SK-N-SH (cell line): Measurements from ENCODE around the gene CNPY2. TPM values are rescaled to one million over a fixed set of nuclear protein-coding genes. Genes with fewer than 3 reads are reported as not detected.
"Not testable (repeated sequence)": the region's sequence is repeated elsewhere in the genome, so short reads cannot be mapped to it uniquely, and the experiment has no call there.

Source experiments
- CTCF ChIA-PET: fragments of 300-600, 350-600 bp; formaldehyde crosslinking; extraction: SDS; loops from one replicate; lab custom pipeline; 2021; lab: Yijun Ruan, JAX
- POLR2A ChIA-PET: fragments of 350-600 bp; sonication (Branson Sonifier 250); formaldehyde crosslinking; extraction: SDS; loops from one replicate; lab custom pipeline; 2020; ENCODE audit warnings: antibody characterized with exemption, inconsistent platforms; lab: Yijun Ruan, JAX
- DNase-seq: peaks from one replicate; pipeline ENCODE4 v3.0.0; 2012
- H2AFZ ChIP-seq: fragments of 200-600 bp; sonication (generic); 2 replicates; pipeline ENCODE4 v1.8.1; 2016; ENCODE audit warnings: antibody characterized with exemption, mild to moderate bottlenecking, low read depth
- H3F3A ChIP-seq: fragments of 200-600 bp; sonication (generic); replicated peaks from 2 replicates; pipeline ENCODE3; 2016; ENCODE audit warnings: antibody characterized with exemption, mild to moderate bottlenecking; ENCODE audit not compliant: insufficient read depth
- H3K27ac ChIP-seq, 2 experiments: fragments of 200-500 bp in 1 of 2; fragments of 200-600 bp in 1 of 2; sonication (Bioruptor generic) in 1 of 2; sonication (generic), shearing (Covaris generic) in 1 of 2; 2 replicates each; pipeline versions ENCODE4 v1.5.1 to v1.6.1; 2014 to 2016; ENCODE audit warnings: low read depth in 2 of 2, inconsistent platforms in 1 of 2, low read length in 1 of 2, mild to moderate bottlenecking in 1 of 2, mixed read lengths in 1 of 2
- H3K27me3 ChIP-seq: fragments of 200-600 bp; sonication (generic), shearing (Covaris generic); 2 replicates; pipeline ENCODE4 v1.6.1; 2016; ENCODE audit warnings: mixed run types; ENCODE audit not compliant: insufficient read depth
- H3K36me3 ChIP-seq, 2 experiments: fragments of 200-500 bp in 1 of 2; fragments of 200-600 bp in 1 of 2; sonication (Bioruptor generic) in 1 of 2; sonication (generic) in 1 of 2; replicated peaks in 1 of 2; 2 replicates each; pipeline versions ENCODE3 to v1.5.1; 2014 to 2016; ENCODE audit warnings: low read length in 1 of 2, mild to moderate bottlenecking in 1 of 2; ENCODE audit not compliant: insufficient read depth in 2 of 2, control insufficient read depth in 1 of 2
- H3K4me1 ChIP-seq, 2 experiments: fragments of 200-500 bp in 1 of 2; fragments of 200-600 bp in 1 of 2; sonication (Bioruptor generic) in 1 of 2; sonication (generic), shearing (Covaris generic) in 1 of 2; 2 replicates each; pipeline versions ENCODE4 v1.5.1 to v1.6.1; 2014 to 2016; ENCODE audit warnings: low read depth in 1 of 2, low read length in 1 of 2, mixed run types in 1 of 2; ENCODE audit not compliant: insufficient read depth in 2 of 2, control insufficient read depth in 1 of 2
- H3K4me2 ChIP-seq: fragments of 200-600 bp; sonication (generic), shearing (Covaris generic); 2 replicates; pipeline ENCODE4 v1.6.1; 2017; ENCODE audit warnings: mixed run types
- H3K4me3 ChIP-seq, 2 experiments: fragments of 200-500 bp in 1 of 2; fragments of 200-600 bp in 1 of 2; sonication (Bioruptor generic) in 1 of 2; sonication (generic), shearing (Covaris generic) in 1 of 2; 2 replicates each; pipeline versions ENCODE4 v1.5.1 to v1.8.1; 2014 to 2016; ENCODE audit warnings: low read depth in 2 of 2, inconsistent platforms in 1 of 2, low read length in 1 of 2, mild to moderate bottlenecking in 1 of 2, mixed read lengths in 1 of 2, moderate library complexity in 1 of 2
- H3K79me2 ChIP-seq: fragments of 200-600 bp; sonication (generic); 2 replicates; pipeline ENCODE4 v1.8.1; 2017; ENCODE audit warnings: mild to moderate bottlenecking; ENCODE audit not compliant: insufficient read depth
- H3K9ac ChIP-seq: fragments of 200-600 bp; sonication (generic); 2 replicates; pipeline ENCODE4 v1.6.1; 2017; ENCODE audit warnings: mixed run types
- H3K9me2 ChIP-seq: fragments of 200-600 bp; sonication (generic); 2 replicates; pipeline ENCODE4 v1.6.1; 2017; ENCODE audit warnings: mixed run types
- H3K9me3 ChIP-seq: fragments of 200-600 bp; sonication (generic); 2 replicates; pipeline ENCODE4 v1.6.1; 2017; ENCODE audit warnings: mixed run types, mild to moderate bottlenecking, moderate library complexity
- H4K20me1 ChIP-seq: fragments of 200-600 bp; sonication (generic); 2 replicates; pipeline ENCODE4 v1.6.1; 2017; ENCODE audit warnings: mild to moderate bottlenecking, mixed run types; ENCODE audit not compliant: insufficient read depth
- CHD2 ChIP-seq: fragments of 150-350 bp; IDR thresholded peaks from 2 replicates; pipeline ENCODE4 v1.6.1; 2018; ENCODE audit warnings: low read length; ENCODE audit not compliant: partially characterized antibody
- JUND ChIP-seq: IDR thresholded peaks from 2 replicates; pipeline ENCODE4 v1.4.0; 2012
- MEF2A ChIP-seq: IDR thresholded peaks from 2 replicates; pipeline ENCODE4 v1.4.0; 2012; ENCODE audit warnings: low read depth, borderline replicate concordance
- NRF1 ChIP-seq: IDR thresholded peaks from 2 replicates; pipeline ENCODE4 v1.6.1; 2012; ENCODE audit warnings: low read depth, mild to moderate bottlenecking, low read length
- PBX3 ChIP-seq: IDR thresholded peaks from 2 replicates; pipeline ENCODE4; 2012
- RAD21 ChIP-seq: IDR thresholded peaks from 2 replicates; pipeline ENCODE4 v1.6.1; 2012; ENCODE audit warnings: mild to moderate bottlenecking, low read length
- RCOR1 ChIP-seq: fragments of 150-350 bp; IDR thresholded peaks from 2 replicates; pipeline ENCODE4 v1.6.1; 2017; ENCODE audit warnings: antibody characterized with exemption, low read length
- RFX5 ChIP-seq: IDR thresholded peaks from 2 replicates; pipeline ENCODE4 v1.6.1; 2012; ENCODE audit warnings: mild to moderate bottlenecking, improper control_type of control experiment, low read length
- RXRA ChIP-seq: IDR thresholded peaks from 2 replicates; pipeline ENCODE4 v1.4.0; 2012; ENCODE audit warnings: low read depth, mild to moderate bottlenecking, borderline replicate concordance
- whole genome bisulfite sequencing: methylation state at CpG from one replicate; pipeline ENCODE4 v1.1.6; 2017; ENCODE audit warnings: low lambda C conversion rate; 5-methylcytosine and 5-hydroxymethylcytosine counted together
- polyA plus RNA-seq, 3 experiments: library from polyadenylated mRNA; depleted of rRNA; stranded (reverse); fragments of >200 nt; gene quantifications; 2 replicates each; pipeline ENCODE4 v1.2.3, GENCODE V29; 2012
- TF ChIP-seq, protein P1 (sequence below): fragments of 200-600 bp; sonication (generic); IDR thresholded peaks from 2 replicates; pipeline ENCODE4 v1.6.1; 2017; ENCODE audit warnings: antibody characterized with exemption, mild to moderate bottlenecking, moderate library complexity
- TF ChIP-seq, protein P2 (sequence below): IDR thresholded peaks from 2 replicates; pipeline ENCODE4 v1.4.0; 2012; ENCODE audit warnings: low read depth, borderline replicate concordance
- TF ChIP-seq, protein P3 (sequence below): fragments of 150-350 bp; IDR thresholded peaks from 2 replicates; pipeline ENCODE4 v1.6.1; 2016; ENCODE audit warnings: mild to moderate bottlenecking, low read depth, low read length
- TF ChIP-seq, protein P4 (sequence below): IDR thresholded peaks from 2 replicates; pipeline ENCODE4 v1.4.0; 2012; ENCODE audit warnings: low read depth, borderline replicate concordance

Gene CNPY2
- polyA plus RNA-seq, 1 of the 3 experiments (the other 2 are of a cell fraction): 191 TPM

GRCh38 chr12:56286044-56286830 is 29.6 kb downstream of the CNPY2 start (continued):
- no peak for TF ChIP-seq CHD2
- no peak for TF ChIP-seq PBX3
- TF ChIP-seq, protein P1, sequence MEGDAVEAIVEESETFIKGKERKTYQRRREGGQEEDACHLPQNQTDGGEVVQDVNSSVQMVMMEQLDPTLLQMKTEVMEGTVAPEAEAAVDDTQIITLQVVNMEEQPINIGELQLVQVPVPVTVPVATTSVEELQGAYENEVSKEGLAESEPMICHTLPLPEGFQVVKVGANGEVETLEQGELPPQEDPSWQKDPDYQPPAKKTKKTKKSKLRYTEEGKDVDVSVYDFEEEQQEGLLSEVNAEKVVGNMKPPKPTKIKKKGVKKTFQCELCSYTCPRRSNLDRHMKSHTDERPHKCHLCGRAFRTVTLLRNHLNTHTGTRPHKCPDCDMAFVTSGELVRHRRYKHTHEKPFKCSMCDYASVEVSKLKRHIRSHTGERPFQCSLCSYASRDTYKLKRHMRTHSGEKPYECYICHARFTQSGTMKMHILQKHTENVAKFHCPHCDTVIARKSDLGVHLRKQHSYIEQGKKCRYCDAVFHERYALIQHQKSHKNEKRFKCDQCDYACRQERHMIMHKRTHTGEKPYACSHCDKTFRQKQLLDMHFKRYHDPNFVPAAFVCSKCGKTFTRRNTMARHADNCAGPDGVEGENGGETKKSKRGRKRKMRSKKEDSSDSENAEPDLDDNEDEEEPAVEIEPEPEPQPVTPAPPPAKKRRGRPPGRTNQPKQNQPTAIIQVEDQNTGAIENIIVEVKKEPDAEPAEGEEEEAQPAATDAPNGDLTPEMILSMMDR: no peak
- TF ChIP-seq JUND: no peak

DNA sequence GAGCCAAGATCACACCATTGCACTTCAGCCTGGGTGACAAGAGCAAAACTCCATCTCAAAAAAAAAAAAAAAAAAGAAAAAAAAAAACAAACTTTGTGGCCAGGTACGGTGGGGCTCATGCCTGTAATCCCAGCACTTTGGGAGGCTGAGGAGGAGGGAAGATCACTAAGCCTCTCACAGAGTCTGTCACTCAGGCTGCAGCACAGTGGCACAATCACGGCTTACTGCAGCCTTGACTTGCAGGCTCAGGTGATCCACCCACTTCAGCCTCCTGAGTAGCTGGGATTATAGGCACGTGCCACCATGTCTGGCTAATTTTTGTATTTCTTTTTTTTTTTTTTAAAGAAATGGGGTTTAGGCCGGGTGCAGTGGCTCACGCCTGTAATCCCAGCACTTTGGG is 31.5 kb downstream of the CNPY2 start:
- POLR2A ChIA-PET: interaction anchor here (0.7 kb wide), 2 partner anchors 18 to 142 kb away, joined by 4 read pairs; no protein-coding TSS in a partner anchor
- H3K9me2 ChIP-seq, H3K4me2 ChIP-seq, H4K20me1 ChIP-seq, H3K4me3 ChIP-seq, H3K27ac ChIP-seq, H3K9ac ChIP-seq, H3K4me1 ChIP-seq, H3K27me3 ChIP-seq, H3K9me3 ChIP-seq, H2AFZ ChIP-seq, DNase-seq: not testable (repeated sequence)
- 91% methylated on average over 5 of the region's 5 CpGs for WGBS
- peaks cover 34% of the 10 kb centered on the region for H3K79me2 ChIP-seq
- CTCF ChIA-PET: interaction anchor here (1.5 to 2.2 kb wide), 2 partner anchors 95 to 180 kb away, joined by 3 to 6 read pairs; partner anchors contain the start of gene SMARCC2
- peaks cover 40 to 56% of the 10 kb centered on the region in 2 experiments for H3K36me3 ChIP-seq
- peaks cover 23% of the 10 kb centered on the region for H3F3A ChIP-seq

- ChIA-PET POLR2A (no interaction called here), CTCF (interaction anchor here (0.6 to 2.2 kb wide), 3 partner anchors 26 to 356 kb away, joined by 3 to 6 read pairs (median 3); partner anchors contain the start of gene SMARCC2)
- H3K27ac ChIP-seq: no peak overlapping the region
- no peak overlapping the region for H3K4me2 ChIP-seq
- peaks cover 44 to 72% of the 10 kb centered on the region in 2 experiments for H3K36me3 ChIP-seq
- no peaks in the 10 kb centered on the region for H3K4me1 ChIP-seq
- no peak overlapping the region for H3K9ac ChIP-seq
- no peaks in the 10 kb centered on the region for H3K27me3 ChIP-seq
- no peak overlapping the region for H3K4me3 ChIP-seq
- peaks cover 16% of the 10 kb centered on the region for H3F3A ChIP-seq
- WGBS: 100% methylated on average over 2 of the region's 2 CpGs
- no peak overlapping the region for H2AFZ ChIP-seq
- no peak for DNase-seq
- H3K9me2 ChIP-seq: no peaks in the 10 kb centered on the region
- peaks cover 21% of the 10 kb centered on the region for H3K79me2 ChIP-seq
- TF ChIP-seq MEF2A (no peak), RXRA (no peak), RAD21 (no peak), RCOR1 (no peak), RFX5 (no peak), NRF1 (no peak)
- TF ChIP-seq, protein P2, sequence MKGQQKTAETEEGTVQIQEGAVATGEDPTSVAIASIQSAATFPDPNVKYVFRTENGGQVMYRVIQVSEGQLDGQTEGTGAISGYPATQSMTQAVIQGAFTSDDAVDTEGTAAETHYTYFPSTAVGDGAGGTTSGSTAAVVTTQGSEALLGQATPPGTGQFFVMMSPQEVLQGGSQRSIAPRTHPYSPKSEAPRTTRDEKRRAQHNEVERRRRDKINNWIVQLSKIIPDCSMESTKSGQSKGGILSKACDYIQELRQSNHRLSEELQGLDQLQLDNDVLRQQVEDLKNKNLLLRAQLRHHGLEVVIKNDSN: no peak
- TF ChIP-seq, protein P3, sequence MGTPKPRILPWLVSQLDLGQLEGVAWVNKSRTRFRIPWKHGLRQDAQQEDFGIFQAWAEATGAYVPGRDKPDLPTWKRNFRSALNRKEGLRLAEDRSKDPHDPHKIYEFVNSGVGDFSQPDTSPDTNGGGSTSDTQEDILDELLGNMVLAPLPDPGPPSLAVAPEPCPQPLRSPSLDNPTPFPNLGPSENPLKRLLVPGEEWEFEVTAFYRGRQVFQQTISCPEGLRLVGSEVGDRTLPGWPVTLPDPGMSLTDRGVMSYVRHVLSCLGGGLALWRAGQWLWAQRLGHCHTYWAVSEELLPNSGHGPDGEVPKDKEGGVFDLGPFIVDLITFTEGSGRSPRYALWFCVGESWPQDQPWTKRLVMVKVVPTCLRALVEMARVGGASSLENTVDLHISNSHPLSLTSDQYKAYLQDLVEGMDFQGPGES: no peak
- TF ChIP-seq, protein P4, sequence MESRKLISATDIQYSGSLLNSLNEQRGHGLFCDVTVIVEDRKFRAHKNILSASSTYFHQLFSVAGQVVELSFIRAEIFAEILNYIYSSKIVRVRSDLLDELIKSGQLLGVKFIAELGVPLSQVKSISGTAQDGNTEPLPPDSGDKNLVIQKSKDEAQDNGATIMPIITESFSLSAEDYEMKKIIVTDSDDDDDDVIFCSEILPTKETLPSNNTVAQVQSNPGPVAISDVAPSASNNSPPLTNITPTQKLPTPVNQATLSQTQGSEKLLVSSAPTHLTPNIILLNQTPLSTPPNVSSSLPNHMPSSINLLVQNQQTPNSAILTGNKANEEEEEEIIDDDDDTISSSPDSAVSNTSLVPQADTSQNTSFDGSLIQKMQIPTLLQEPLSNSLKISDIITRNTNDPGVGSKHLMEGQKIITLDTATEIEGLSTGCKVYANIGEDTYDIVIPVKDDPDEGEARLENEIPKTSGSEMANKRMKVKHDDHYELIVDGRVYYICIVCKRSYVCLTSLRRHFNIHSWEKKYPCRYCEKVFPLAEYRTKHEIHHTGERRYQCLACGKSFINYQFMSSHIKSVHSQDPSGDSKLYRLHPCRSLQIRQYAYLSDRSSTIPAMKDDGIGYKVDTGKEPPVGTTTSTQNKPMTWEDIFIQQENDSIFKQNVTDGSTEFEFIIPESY: no peak
- H3K9me3 ChIP-seq: no peaks in the 10 kb centered on the region
- H4K20me1 ChIP-seq: no peaks in the 10 kb centered on the region
Measured at GRCh38 chr12:56282579-56282978, 33.2 kb downstream of the CNPY2 start.
